HepG2 (cell line): ENCODE data around the gene MAPK13. TPM values are rescaled to one million over a fixed set of nuclear protein-coding genes. Genes with fewer than 3 reads are reported as not detected.

Source experiments
- AHR ChIP-seq: IDR thresholded peaks from 2 replicates; pipeline ENCODE4 v1.6.1; 2018; ENCODE audit warnings: missing genetic modification reagents, missing compliant biosample characterization
- DMAP1 ChIP-seq: IDR thresholded peaks from 2 replicates; pipeline ENCODE4 v1.6.1; 2016
- FOSL2 ChIP-seq: sonication (generic); formaldehyde crosslinking; IDR thresholded peaks from 2 replicates; pipeline ENCODE4 v1.4.0; 2020; ENCODE audit warnings: missing genetic modification reagents
- GLMP ChIP-seq: sonication (generic); formaldehyde crosslinking; IDR thresholded peaks from 2 replicates; pipeline ENCODE4 v1.9.0; 2021; ENCODE audit warnings: missing genetic modification reagents, mild to moderate bottlenecking, borderline replicate concordance
- GMEB2 ChIP-seq: IDR thresholded peaks from 2 replicates; pipeline ENCODE4 v1.6.1; 2016; ENCODE audit warnings: missing biosample characterization, missing genetic modification reagents, low read depth
- KLF16 ChIP-seq, 2 experiments: sonication (generic) in 1 of 2; formaldehyde crosslinking in 1 of 2; IDR thresholded peaks; 2 replicates each; pipeline versions ENCODE4 v1.6.1 to v1.8.0; 2016 to 2023; ENCODE audit warnings: missing genetic modification reagents in 2 of 2, missing compliant biosample characterization in 1 of 2
- MATR3 ChIP-seq: sonication (generic); formaldehyde crosslinking; IDR thresholded peaks from 2 replicates; pipeline ENCODE4 v1.4.0; 2020; ENCODE audit warnings: missing genetic modification reagents
- NCOA1 ChIP-seq: sonication (generic); formaldehyde crosslinking; IDR thresholded peaks from 2 replicates; pipeline ENCODE4 v1.9.0; 2021; ENCODE audit warnings: missing genetic modification reagents
- NFIC ChIP-seq: IDR thresholded peaks from 2 replicates; pipeline ENCODE4 v1.6.1; 2012; ENCODE audit warnings: mild to moderate bottlenecking, low read length, inconsistent platforms
- ONECUT2 ChIP-seq: sonication (generic); formaldehyde crosslinking; IDR thresholded peaks from 2 replicates; pipeline ENCODE4 v1.4.0; 2020; ENCODE audit warnings: missing genetic modification reagents
- PRDM15 ChIP-seq: sonication (generic); formaldehyde crosslinking; IDR thresholded peaks from 2 replicates; pipeline ENCODE4 v1.4.0; 2020; ENCODE audit warnings: missing genetic modification reagents
- PRDM4 ChIP-seq: sonication (generic); formaldehyde crosslinking; IDR thresholded peaks from 2 replicates; pipeline ENCODE4 v1.9.0; 2021; ENCODE audit warnings: missing genetic modification reagents, borderline replicate concordance
- SCMH1 ChIP-seq: sonication (generic); formaldehyde crosslinking; IDR thresholded peaks from 2 replicates; pipeline ENCODE4 v1.9.0; 2021; ENCODE audit warnings: missing genetic modification reagents, mild to moderate bottlenecking, borderline replicate concordance
- SNAPC2 ChIP-seq: sonication (generic); formaldehyde crosslinking; IDR thresholded peaks from 2 replicates; pipeline ENCODE4 v1.8.1; 2022; ENCODE audit warnings: mild to moderate bottlenecking, missing genetic modification reagents
- TBL1XR1 ChIP-seq: fragments of 150-350 bp; IDR thresholded peaks from 2 replicates; pipeline ENCODE4 v1.6.1; 2014; ENCODE audit warnings: borderline replicate concordance, low read length; ENCODE audit not compliant: partially characterized antibody
- ZNF326 ChIP-seq: sonication (generic); formaldehyde crosslinking; IDR thresholded peaks from 2 replicates; pipeline ENCODE4 v1.4.0; 2020; ENCODE audit warnings: missing genetic modification reagents, borderline replicate concordance
- ZNF558 ChIP-seq: sonication (generic); formaldehyde crosslinking; IDR thresholded peaks from 2 replicates; pipeline ENCODE4 v1.9.0; 2022; ENCODE audit warnings: mild to moderate bottlenecking, missing genetic modification reagents, borderline replicate concordance
- ZNF674 ChIP-seq: sonication (generic); formaldehyde crosslinking; IDR thresholded peaks from 2 replicates; pipeline ENCODE4 v1.5.0; 2020; ENCODE audit warnings: low read depth, mild to moderate bottlenecking, missing genetic modification reagents
- ZNF850 ChIP-seq: sonication (generic); formaldehyde crosslinking; conservative IDR thresholded peaks from 2 replicates; pipeline ENCODE4 v1.9.0; 2021; ENCODE audit warnings: mild to moderate bottlenecking, missing genetic modification reagents
- ZSCAN21 ChIP-seq: sonication (generic); formaldehyde crosslinking; IDR thresholded peaks from 2 replicates; pipeline ENCODE4 v1.8.0; 2022; ENCODE audit warnings: mild to moderate bottlenecking, missing genetic modification reagents, moderate library complexity, borderline replicate concordance
- polyA plus RNA-seq, 8 experiments: library from polyadenylated mRNA; depleted of rRNA in 3 of 8; stranded (reverse) in 7 of 8; unstranded in 1 of 8; fragments of >200 nt; fragmentation: Illumina TruSeq in 4 of 8; extraction: Trizol in 4 of 8; gene quantifications; 2 replicates each; pipeline versions ENCODE4 v1.2.1 to v1.2.3, GENCODE V29; 2011 to 2016; ENCODE audit warnings: low read depth in 4 of 8, missing spikeins in 1 of 8, mixed read lengths in 1 of 8; ENCODE audit not compliant: insufficient read depth in 1 of 8
- total RNA-seq, 5 experiments: library from RNA; depleted of rRNA; stranded (reverse); fragments of >200 nt; fragmentation: Illumina TruSeq; extraction: Trizol; gene quantifications; 2 replicates each; pipeline ENCODE4 v1.2.3, GENCODE V29; 2016; ENCODE audit warnings: low read depth in 1 of 5

Gene MAPK13
- total and polyA plus RNA-seq, 2 of the 13 experiments (the other 11 are each of a cell fraction or from before 2014, with no cell fraction given) = 12.7 to 43.4 TPM

GRCh38 chr6:36130667-36131510 is 576 bp downstream of the MAPK13 start (continued):
- TF ChIP-seq PRDM15 (CRISPR knock-in tag) (no peak), TBL1XR1 (no peak), PRDM4 (CRISPR knock-in tag) (no peak), DMAP1 (CRISPR knock-in tag) (peak; percentile 59; the same call in 1 of the 2 replicates), ZNF558 (no peak), GMEB2 (CRISPR knock-in tag) (no peak), FOSL2 (CRISPR knock-in tag) (peak; percentile 10; the same call in 1 of the 2 replicates), MATR3 (CRISPR knock-in tag) (no peak), SNAPC2 (CRISPR knock-in tag) (peak; percentile 81), ONECUT2 (CRISPR knock-in tag) (no peak), ZNF850 (CRISPR knock-in tag) (peak; percentile 91; the same call in 1 of the 2 replicates), KLF16 (CRISPR knock-in tag; IDR thresholded peaks at IDR 0.05) (0 out of 4 replicates have a peak, but pooled peaks of 1 of the 2 experiments have one; percentile 16), GLMP (CRISPR knock-in tag) (no peak), ZSCAN21 (CRISPR knock-in tag) (no peak), ZNF326 (no peak), AHR (CRISPR knock-in tag) (peak; percentile 78; the same call in 1 of the 2 replicates), NCOA1 (CRISPR knock-in tag) (peak; percentile 61; the same call in 1 of the 2 replicates), ZNF674 (CRISPR knock-in tag) (no peak), NFIC (no peak), SCMH1 (CRISPR knock-in tag) (no peak)
